HepG2 (cell line): ENCODE results near the gene MIER1. TPM values are rescaled to one million over a fixed set of nuclear protein-coding genes. Genes with fewer than 3 reads are reported as not detected.

Experiments used
- ARNT2 ChIP-seq: sonication (generic); formaldehyde crosslinking; IDR thresholded peaks from 2 replicates; pipeline ENCODE4 v1.8.0; 2022; ENCODE audit warnings: mild to moderate bottlenecking, low read depth, missing genetic modification reagents, moderate library complexity
- ATF2 ChIP-seq: sonication (generic); formaldehyde crosslinking; IDR thresholded peaks from 2 replicates; pipeline ENCODE4 v1.4.0; 2020; ENCODE audit warnings: missing genetic modification reagents
- CBFB ChIP-seq: sonication (generic); formaldehyde crosslinking; IDR thresholded peaks from 2 replicates; pipeline ENCODE4 v1.4.0; 2020; ENCODE audit warnings: missing genetic modification reagents
- FOXK2 ChIP-seq: fragments of 450-650 bp; IDR thresholded peaks from 2 replicates; pipeline ENCODE4 v1.6.1; 2016
- GZF1 ChIP-seq: sonication (generic); formaldehyde crosslinking; IDR thresholded peaks from 2 replicates; pipeline ENCODE4 v1.5.1; 2020; ENCODE audit warnings: mild to moderate bottlenecking, missing genetic modification reagents
- JUNB ChIP-seq: sonication (generic); formaldehyde crosslinking; IDR thresholded peaks from 2 replicates; pipeline ENCODE4 v1.8.0; 2022; ENCODE audit warnings: missing genetic modification reagents, mild to moderate bottlenecking, borderline replicate concordance
- KDM3A ChIP-seq: IDR thresholded peaks from 2 replicates; pipeline ENCODE4 v1.6.1; 2018; ENCODE audit warnings: low read depth, missing compliant biosample characterization
- MXD4 ChIP-seq: IDR thresholded peaks from 2 replicates; pipeline ENCODE4 v1.6.1; 2016; ENCODE audit warnings: mild to moderate bottlenecking, missing biosample characterization, missing genetic modification reagents
- NFKBIZ ChIP-seq: IDR thresholded peaks from 2 replicates; pipeline ENCODE4 v1.6.1; 2018; ENCODE audit warnings: missing genetic modification reagents, missing compliant biosample characterization
- RELA ChIP-seq: sonication (generic); formaldehyde crosslinking; IDR thresholded peaks from 2 replicates; pipeline ENCODE4 v1.4.0; 2020; ENCODE audit warnings: missing genetic modification reagents
- RNF219 ChIP-seq: sonication (generic); formaldehyde crosslinking; IDR thresholded peaks from 2 replicates; pipeline ENCODE4 v1.5.0; 2020; ENCODE audit warnings: mild to moderate bottlenecking, missing genetic modification reagents
- SATB2 ChIP-seq: sonication (generic); formaldehyde crosslinking; IDR thresholded peaks from 2 replicates; pipeline ENCODE4 v1.5.0; 2020; ENCODE audit warnings: missing genetic modification reagents
- SRY ChIP-seq: sonication (generic); formaldehyde crosslinking; IDR thresholded peaks from 2 replicates; pipeline ENCODE4 v1.8.0; 2022; ENCODE audit warnings: mild to moderate bottlenecking, missing genetic modification reagents
- TBX2 ChIP-seq: sonication (generic); formaldehyde crosslinking; IDR thresholded peaks from 2 replicates; pipeline ENCODE4 v1.5.0; 2020; ENCODE audit warnings: missing genetic modification reagents, mild to moderate bottlenecking, borderline replicate concordance
- TCF7 ChIP-seq: sonication (generic); IDR thresholded peaks from 2 replicates; pipeline ENCODE4 v1.6.1; 2016; ENCODE audit warnings: antibody characterized with exemption, low read depth
- THAP8 ChIP-seq: sonication (generic); formaldehyde crosslinking; IDR thresholded peaks from 2 replicates; pipeline ENCODE4 v1.5.1; 2020; ENCODE audit warnings: missing genetic modification reagents, mild to moderate bottlenecking, borderline replicate concordance
- ZNF124 ChIP-seq: sonication (generic); formaldehyde crosslinking; IDR thresholded peaks from 2 replicates; pipeline ENCODE4 v1.4.0; 2020; ENCODE audit warnings: missing genetic modification reagents
- ZNF441 ChIP-seq: sonication (generic); formaldehyde crosslinking; IDR thresholded peaks from 2 replicates; pipeline ENCODE4 v1.7.0; 2021; ENCODE audit warnings: missing genetic modification reagents, borderline replicate concordance
- ZNF598 ChIP-seq: sonication (generic); formaldehyde crosslinking; IDR thresholded peaks from 2 replicates; pipeline ENCODE4 v1.5.1; 2020; ENCODE audit warnings: mild to moderate bottlenecking, missing genetic modification reagents, borderline replicate concordance
- ZNF646 ChIP-seq: sonication (generic); formaldehyde crosslinking; IDR thresholded peaks from 2 replicates; pipeline ENCODE4 v1.9.0; 2021; ENCODE audit warnings: mild to moderate bottlenecking, missing genetic modification reagents
- polyA plus RNA-seq, 8 experiments: library from polyadenylated mRNA; depleted of rRNA in 3 of 8; stranded (reverse) in 7 of 8; unstranded in 1 of 8; fragments of >200 nt; fragmentation: Illumina TruSeq in 4 of 8; extraction: Trizol in 4 of 8; gene quantifications; 2 replicates each; pipeline versions ENCODE4 v1.2.1 to v1.2.3, GENCODE V29; 2011 to 2016; ENCODE audit warnings: low read depth in 4 of 8, missing spikeins in 1 of 8, mixed read lengths in 1 of 8; ENCODE audit not compliant: insufficient read depth in 1 of 8
- total RNA-seq, 5 experiments: library from RNA; depleted of rRNA; stranded (reverse); fragments of >200 nt; fragmentation: Illumina TruSeq; extraction: Trizol; gene quantifications; 2 replicates each; pipeline ENCODE4 v1.2.3, GENCODE V29; 2016; ENCODE audit warnings: low read depth in 1 of 5

The MIER1 gene
- total and polyA plus RNA-seq, 2 of the 13 experiments (the other 11 are each of a cell fraction or from before 2014, with no cell fraction given) = 7.0 to 30.4 TPM

GRCh38 chr1:66929999-66930822 is 5.4 kb downstream of the MIER1 start (continued):
- TF ChIP-seq MXD4 (CRISPR knock-in tag) (peak; percentile 56; the same call in 1 of the 2 replicates), ZNF598 (CRISPR knock-in tag) (no peak), CBFB (no peak), TCF7 (no peak; the same call in 1 of the 2 replicates), SATB2 (CRISPR knock-in tag) (no peak), TBX2 (CRISPR knock-in tag) (peak; percentile 73), RNF219 (CRISPR knock-in tag) (no peak), RELA (CRISPR knock-in tag) (no peak), GZF1 (CRISPR knock-in tag) (no peak), ZNF441 (CRISPR knock-in tag) (peak; percentile 72; the same call in 1 of the 2 replicates), FOXK2 (no peak), ZNF646 (no peak), SRY (CRISPR knock-in tag) (no peak), ZNF124 (no peak), ARNT2 (CRISPR knock-in tag) (no peak; the same call in none of the 2 replicates), JUNB (CRISPR knock-in tag) (no peak), KDM3A (CRISPR knock-in tag) (no peak), ATF2 (no peak), NFKBIZ (CRISPR knock-in tag) (no peak), THAP8 (CRISPR knock-in tag) (no peak)
